HG02938 (cell line): Measurements from ENCODE around the gene CHAMP1.
"Not testable (repeated sequence)": the region's sequence is repeated elsewhere in the genome, so short reads cannot be mapped to it uniquely, and the experiment has no call there.

ENCODE experiments used
- ATAC-seq: cut with Tn5 transposase; IDR thresholded peaks from one replicate; pipeline ENCODE4 v1.9.1; 2021; ENCODE audit warnings: mild to moderate bottlenecking, moderate library complexity; ENCODE audit not compliant: unreplicated experiment

Gene CHAMP1

GRCh38 chr13:114333881-114334280 lies 19.6 kb downstream of the CHAMP1 start:
- not testable (repeated sequence) for ATAC-seq

GRCh38 chr13:114334305-114335053 lies 20.2 kb downstream of the CHAMP1 start:
- ATAC-seq, result no peak

GRCh38 chr13:114336457-114336856 lies 22.2 kb downstream of the CHAMP1 start:
- not testable (repeated sequence) for ATAC-seq

GRCh38 chr13:114338959-114339358 lies 24.7 kb downstream of the CHAMP1 start:
- no peak for ATAC-seq

GRCh38 chr13:114339857-114340534 lies 25.7 kb downstream of the CHAMP1 start:
- no peak for ATAC-seq

- ATAC-seq, result no peak
These were observed 26.9 kb downstream of the CHAMP1 start for GRCh38 chr13:114341003-114341777.

- not testable (repeated sequence) for ATAC-seq
These were observed 33.0 kb downstream of the CHAMP1 start for GRCh38 chr13:114347256-114347655.

GRCh38 chr13:114352763-114353162 lies 38.5 kb downstream of the CHAMP1 start:
- ATAC-seq, result not testable (repeated sequence)

GRCh38 chr13:114353382-114353781 lies 39.1 kb downstream of the CHAMP1 start:
- not testable (repeated sequence) for ATAC-seq
